ENCODE measurements around the gene PLEKHA8.
A peak's percentile ranks its signal among the peaks of the same experiment; 100 is the strongest.

Gene PLEKHA8

GRCh38 chr7:30149640-30150272 is 121.5 kb downstream of the PLEKHA8 start:
- no peak overlapping the region for H3K9ac ChIP-seq (ENCODE audit: low read depth, low read length)
- H3K4me1 ChIP-seq (ENCODE audit: control insufficient read depth, insufficient read depth, low read length), result no peaks in the 10 kb centered on the region

GRCh38 chr7:30150711-30151110 is 122.5 kb downstream of the PLEKHA8 start:
- no peaks in the 10 kb centered on the region for H3K27me3 ChIP-seq (ENCODE audit: control insufficient read depth, insufficient read depth, low read length)
- no peak overlapping the region for H3K4me3 ChIP-seq (ENCODE audit: low read length)
- no peaks in the 10 kb centered on the region for H3K9me3 ChIP-seq (replicated peaks; ENCODE audit: low read length)
- no peak overlapping the region for H3K9ac ChIP-seq (ENCODE audit: low read depth, low read length)
- peaks cover 14% of the 10 kb centered on the region for H3K36me3 ChIP-seq (ENCODE audit: insufficient read depth, low read length)
- H3K4me1 ChIP-seq (ENCODE audit: control insufficient read depth, insufficient read depth, low read length), result no peaks in the 10 kb centered on the region
- H3K4me2 ChIP-seq (ENCODE audit: low read length), result no peak overlapping the region

More at GRCh38 chr7:30149640-30150272, 121.5 kb downstream of the PLEKHA8 start:
- Histone ChIP-seq H3K36me3 (ENCODE audit: insufficient read depth, low read length) (peaks cover 14% of the 10 kb centered on the region), H3K27me3 (ENCODE audit: control insufficient read depth, insufficient read depth, low read length) (no peaks in the 10 kb centered on the region), H3K4me3 (ENCODE audit: low read length) (no peak overlapping the region), H3K9me3 (replicated peaks; ENCODE audit: low read length) (no peaks in the 10 kb centered on the region), H3K4me2 (ENCODE audit: low read length) (no peak overlapping the region)

GRCh38 chr7:30154111-30154587 is 125.9 kb downstream of the PLEKHA8 start:
- Histone ChIP-seq H3K9ac (ENCODE audit: low read depth, low read length) (no peak overlapping the region), H3K4me2 (ENCODE audit: low read length) (no peak overlapping the region), H3K4me3 (ENCODE audit: low read length) (no peak overlapping the region), H3K27me3 (ENCODE audit: control insufficient read depth, insufficient read depth, low read length) (no peaks in the 10 kb centered on the region), H3K36me3 (ENCODE audit: insufficient read depth, low read length) (peaks cover 14% of the 10 kb centered on the region), H3K9me3 (replicated peaks; ENCODE audit: low read length) (no peaks in the 10 kb centered on the region), H3K4me1 (ENCODE audit: control insufficient read depth, insufficient read depth, low read length) (no peaks in the 10 kb centered on the region)

GRCh38 chr7:30155481-30155880 is 127.3 kb downstream of the PLEKHA8 start:
- H3K9ac ChIP-seq (ENCODE audit: low read depth, low read length), result no peak overlapping the region
- no peak overlapping the region for H3K4me3 ChIP-seq (ENCODE audit: low read length)
- H3K27me3 ChIP-seq (ENCODE audit: control insufficient read depth, insufficient read depth, low read length), result no peaks in the 10 kb centered on the region
- no peaks in the 10 kb centered on the region for H3K9me3 ChIP-seq (replicated peaks; ENCODE audit: low read length)
- peaks cover 13% of the 10 kb centered on the region for H3K36me3 ChIP-seq (ENCODE audit: insufficient read depth, low read length)
- H3K4me1 ChIP-seq (ENCODE audit: control insufficient read depth, insufficient read depth, low read length), result no peaks in the 10 kb centered on the region
- no peak overlapping the region for H3K4me2 ChIP-seq (ENCODE audit: low read length)

- Histone ChIP-seq H3K4me1 (ENCODE audit: control insufficient read depth, insufficient read depth, low read length) (peaks cover 2% of the 10 kb centered on the region), H3K9ac (ENCODE audit: low read depth, low read length) (no peak overlapping the region), H3K9me3 (replicated peaks; ENCODE audit: low read length) (no peaks in the 10 kb centered on the region)
These were observed 129.0 kb downstream of the PLEKHA8 start for GRCh38 chr7:30157204-30157603.

GRCh38 chr7:30159163-30159562 is 131.0 kb downstream of the PLEKHA8 start:
- H3K4me2 ChIP-seq (ENCODE audit: low read length), result no peak overlapping the region
- H3K27me3 ChIP-seq (ENCODE audit: control insufficient read depth, insufficient read depth, low read length), result no peaks in the 10 kb centered on the region
- H3K9me3 ChIP-seq (replicated peaks; ENCODE audit: low read length), result no peaks in the 10 kb centered on the region
- H3K4me3 ChIP-seq (ENCODE audit: low read length), result no peak overlapping the region
- H3K36me3 ChIP-seq (ENCODE audit: insufficient read depth, low read length), result no peaks in the 10 kb centered on the region
- H3K9ac ChIP-seq (ENCODE audit: low read depth, low read length), result no peak overlapping the region
- peaks cover 19% of the 10 kb centered on the region for H3K4me1 ChIP-seq (ENCODE audit: control insufficient read depth, insufficient read depth, low read length)

More at GRCh38 chr7:30157204-30157603, 129.0 kb downstream of the PLEKHA8 start:
- Histone ChIP-seq H3K4me2 (ENCODE audit: low read length) (no peak overlapping the region), H3K36me3 (ENCODE audit: insufficient read depth, low read length) (no peaks in the 10 kb centered on the region), H3K4me3 (ENCODE audit: low read length) (no peak overlapping the region), H3K27me3 (ENCODE audit: control insufficient read depth, insufficient read depth, low read length) (no peaks in the 10 kb centered on the region)

- Histone ChIP-seq H3K36me3 (ENCODE audit: insufficient read depth, low read length) (no peaks in the 10 kb centered on the region), H3K4me2 (ENCODE audit: low read length) (no peak overlapping the region), H3K4me3 (ENCODE audit: low read length) (no peak overlapping the region), H3K27me3 (ENCODE audit: control insufficient read depth, insufficient read depth, low read length) (no peaks in the 10 kb centered on the region), H3K9me3 (replicated peaks; ENCODE audit: low read length) (no peaks in the 10 kb centered on the region), H3K4me1 (ENCODE audit: control insufficient read depth, insufficient read depth, low read length) (peaks cover 19% of the 10 kb centered on the region), H3K9ac (ENCODE audit: low read depth, low read length) (no peak overlapping the region)
These were observed 131.5 kb downstream of the PLEKHA8 start for GRCh38 chr7:30159698-30160143.

GRCh38 chr7:30160329-30160728 is 132.1 kb downstream of the PLEKHA8 start:
- H3K4me2 ChIP-seq (ENCODE audit: low read length), result no peak overlapping the region
- no peaks in the 10 kb centered on the region for H3K27me3 ChIP-seq (ENCODE audit: control insufficient read depth, insufficient read depth, low read length)
- no peak overlapping the region for H3K9ac ChIP-seq (ENCODE audit: low read depth, low read length)
- no peak overlapping the region for H3K4me3 ChIP-seq (ENCODE audit: low read length)
- H3K4me1 ChIP-seq (ENCODE audit: control insufficient read depth, insufficient read depth, low read length), result peaks cover 19% of the 10 kb centered on the region
- no peaks in the 10 kb centered on the region for H3K9me3 ChIP-seq (replicated peaks; ENCODE audit: low read length)
- no peaks in the 10 kb centered on the region for H3K36me3 ChIP-seq (ENCODE audit: insufficient read depth, low read length)

GRCh38 chr7:30162133-30162532 is 133.9 kb downstream of the PLEKHA8 start:
- peaks cover 19% of the 10 kb centered on the region for H3K4me1 ChIP-seq (ENCODE audit: control insufficient read depth, insufficient read depth, low read length)
- H3K4me3 ChIP-seq (ENCODE audit: low read length), result no peak overlapping the region
- peak overlapping the region; percentile 72 for H3K4me2 ChIP-seq (ENCODE audit: low read length)
- H3K9me3 ChIP-seq (replicated peaks; ENCODE audit: low read length), result no peaks in the 10 kb centered on the region
- H3K9ac ChIP-seq (ENCODE audit: low read depth, low read length), result peak overlapping the region; percentile 54
- no peaks in the 10 kb centered on the region for H3K36me3 ChIP-seq (ENCODE audit: insufficient read depth, low read length)
- no peaks in the 10 kb centered on the region for H3K27me3 ChIP-seq (ENCODE audit: control insufficient read depth, insufficient read depth, low read length)

- peak overlapping the region; percentile 47 for H3K4me3 ChIP-seq (ENCODE audit: low read length)
These were observed 134.5 kb downstream of the PLEKHA8 start for GRCh38 chr7:30162622-30163124.

GRCh38 chr7:30163231-30163894 is 135.2 kb downstream of the PLEKHA8 start:
- H3K27me3 ChIP-seq (ENCODE audit: control insufficient read depth, insufficient read depth, low read length), result no peaks in the 10 kb centered on the region
- H3K4me3 ChIP-seq (ENCODE audit: low read length), result no peak overlapping the region
- no peaks in the 10 kb centered on the region for H3K36me3 ChIP-seq (ENCODE audit: insufficient read depth, low read length)
- H3K4me1 ChIP-seq (ENCODE audit: control insufficient read depth, insufficient read depth, low read length), result peaks cover 19% of the 10 kb centered on the region
- H3K4me2 ChIP-seq (ENCODE audit: low read length), result peak overlapping the region; percentile 72
- H3K9ac ChIP-seq (ENCODE audit: low read depth, low read length), result peak overlapping the region; percentile 20
- H3K9me3 ChIP-seq (replicated peaks; ENCODE audit: low read length), result no peaks in the 10 kb centered on the region

More at GRCh38 chr7:30162622-30163124, 134.5 kb downstream of the PLEKHA8 start:
- H3K36me3 ChIP-seq (ENCODE audit: insufficient read depth, low read length), result no peaks in the 10 kb centered on the region
- H3K9ac ChIP-seq (ENCODE audit: low read depth, low read length), result peak overlapping the region; percentile 54
- no peaks in the 10 kb centered on the region for H3K9me3 ChIP-seq (replicated peaks; ENCODE audit: low read length)
- H3K4me2 ChIP-seq (ENCODE audit: low read length), result peak overlapping the region; percentile 72
- H3K27me3 ChIP-seq (ENCODE audit: control insufficient read depth, insufficient read depth, low read length), result no peaks in the 10 kb centered on the region
- H3K4me1 ChIP-seq (ENCODE audit: control insufficient read depth, insufficient read depth, low read length), result peaks cover 19% of the 10 kb centered on the region

Data from skeletal muscle satellite cell (primary cell).